ENCODE results near the gene FAR2.
"Not testable (repeated sequence)": the region's sequence is repeated elsewhere in the genome, so short reads cannot be mapped to it uniquely, and the experiment has no call there.

Gene FAR2

GRCh38 chr12:29281371-29282005 lies 132.4 kb downstream of the FAR2 start:
- no peak for DNase-seq (ENCODE audit: low read depth)

GRCh38 chr12:29282031-29282816 lies 133.1 kb downstream of the FAR2 start:
- no peak for DNase-seq (ENCODE audit: low read depth)

- no peak for DNase-seq (ENCODE audit: low read depth)
Observed at GRCh38 chr12:29283969-29284700, 135.1 kb downstream of the FAR2 start.

- DNase-seq (ENCODE audit: low read depth): no peak
Observed at GRCh38 chr12:29286081-29286790, 137.2 kb downstream of the FAR2 start.

GRCh38 chr12:29287622-29288021 lies 138.5 kb downstream of the FAR2 start:
- DNase-seq (ENCODE audit: low read depth): no peak

GRCh38 chr12:29288031-29288430 lies 139.0 kb downstream of the FAR2 start:
- no peak for DNase-seq (ENCODE audit: low read depth)

- DNase-seq (ENCODE audit: low read depth): not testable (repeated sequence)
Observed at GRCh38 chr12:29290475-29290874, 141.4 kb downstream of the FAR2 start.

- no peak for DNase-seq (ENCODE audit: low read depth)
Observed at GRCh38 chr12:29291226-29291625, 142.1 kb downstream of the FAR2 start.

- no peak for DNase-seq (ENCODE audit: low read depth)
Observed at GRCh38 chr12:29299633-29300032, 150.6 kb downstream of the FAR2 start.

GRCh38 chr12:29301114-29301513 lies 152.0 kb downstream of the FAR2 start:
- no peak for DNase-seq (ENCODE audit: low read depth)

- no peak for DNase-seq (ENCODE audit: low read depth)
Observed at GRCh38 chr12:29304388-29304787, 155.3 kb downstream of the FAR2 start.

- DNase-seq (ENCODE audit: low read depth): no peak
Observed at GRCh38 chr12:29306266-29306665, 157.2 kb downstream of the FAR2 start.

- no peak for DNase-seq (ENCODE audit: low read depth)
Observed at GRCh38 chr12:29306682-29307081, 157.6 kb downstream of the FAR2 start.

- no peak for DNase-seq (ENCODE audit: low read depth)
Observed at GRCh38 chr12:29309320-29309902, 160.3 kb downstream of the FAR2 start.

- DNase-seq (ENCODE audit: low read depth): no peak
Observed at GRCh38 chr12:29310899-29311298, 161.8 kb downstream of the FAR2 start.

GRCh38 chr12:29314416-29314815 lies 165.3 kb downstream of the FAR2 start:
- no peak for DNase-seq (ENCODE audit: low read depth)

- no peak for DNase-seq (ENCODE audit: low read depth)
Observed at GRCh38 chr12:29316752-29317151, 167.7 kb downstream of the FAR2 start.

GRCh38 chr12:29317556-29318363 lies 168.7 kb downstream of the FAR2 start:
- peak; percentile 47 for DNase-seq (ENCODE audit: low read depth)

GRCh38 chr12:29320295-29321085 lies 171.4 kb downstream of the FAR2 start:
- peak; percentile 84 for DNase-seq (ENCODE audit: low read depth)

- DNase-seq (ENCODE audit: low read depth): no peak
Observed at GRCh38 chr12:29322157-29322556, 173.1 kb downstream of the FAR2 start.

All from HS-27A (cell line).